ENCODE data around the gene CXXC5.
"Not testable (repeated sequence)": the region's sequence is repeated elsewhere in the genome, so short reads cannot be mapped to it uniquely, and the experiment has no call there.

CXXC5 gene

GRCh38 chr5:139710319-139711066 is 62.3 kb downstream of the CXXC5 start:
- DNase-seq (ENCODE audit: low spot score): peak; percentile 90

DNA sequence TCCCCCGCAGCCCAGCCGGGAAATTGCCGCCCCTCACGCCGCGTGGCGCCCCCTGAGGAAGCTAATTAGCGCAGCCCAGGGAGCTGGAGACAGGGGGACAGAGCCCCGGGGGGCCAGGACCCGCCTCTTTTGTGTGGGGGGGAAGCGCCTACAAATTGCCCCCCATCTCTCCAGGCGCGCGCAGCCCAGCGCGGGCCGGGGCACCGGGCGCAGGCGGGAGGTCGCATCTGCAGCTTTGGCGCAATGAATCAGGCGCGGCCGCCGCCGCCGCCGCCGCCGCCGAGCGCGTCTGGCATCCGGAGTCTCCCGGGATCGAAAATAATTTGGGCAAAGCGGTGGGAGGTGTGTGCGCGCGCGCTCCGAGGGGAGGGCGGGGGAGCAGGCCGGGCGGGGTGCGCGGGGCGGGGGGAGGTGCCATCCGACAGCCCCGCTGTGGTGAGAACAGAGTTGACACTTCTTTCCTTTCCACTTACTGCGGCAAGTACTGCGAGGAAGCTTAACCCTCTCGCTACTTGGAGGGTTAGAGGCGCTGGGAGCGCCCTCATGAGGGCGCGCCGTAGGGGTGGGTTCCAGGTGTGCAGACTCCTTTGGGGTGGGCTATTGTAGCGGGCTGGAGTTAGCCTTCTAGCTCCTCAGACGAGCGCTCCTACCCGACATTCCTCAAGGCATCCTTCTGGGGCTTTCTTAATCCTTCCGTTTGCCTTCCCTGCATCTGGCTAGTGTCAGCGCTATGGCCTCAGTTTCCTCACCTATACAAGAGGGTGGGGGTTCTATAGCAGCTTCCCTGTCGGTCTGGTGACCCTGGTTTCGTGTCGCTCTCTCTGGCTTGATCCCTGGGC is 63.1 kb downstream of the CXXC5 start:
- peak; percentile 78 for DNase-seq (ENCODE audit: low spot score)

GRCh38 chr5:139711906-139712224 is 63.7 kb downstream of the CXXC5 start:
- DNase-seq (ENCODE audit: low spot score): no peak

DNA sequence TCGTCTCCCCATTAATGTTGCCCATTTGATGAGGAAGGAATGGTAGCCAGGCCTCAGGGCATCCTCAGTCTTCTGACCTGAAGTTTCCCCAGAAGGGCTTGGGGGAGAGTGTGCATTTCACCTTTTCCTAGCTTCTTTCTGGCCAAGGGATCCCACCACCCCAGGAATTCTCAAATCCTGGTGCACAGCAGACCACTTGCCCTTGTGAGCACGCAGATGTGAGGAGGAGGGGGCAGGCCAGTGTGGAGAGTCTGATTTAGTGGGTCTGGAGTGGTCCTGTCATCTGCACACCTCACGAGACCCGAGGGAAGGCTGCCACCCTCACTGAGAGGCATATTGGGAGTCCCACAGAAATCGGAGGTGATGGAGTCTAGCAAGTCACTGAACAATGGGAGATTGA is 64.3 kb downstream of the CXXC5 start:
- no peak for DNase-seq (ENCODE audit: low spot score)

DNA sequence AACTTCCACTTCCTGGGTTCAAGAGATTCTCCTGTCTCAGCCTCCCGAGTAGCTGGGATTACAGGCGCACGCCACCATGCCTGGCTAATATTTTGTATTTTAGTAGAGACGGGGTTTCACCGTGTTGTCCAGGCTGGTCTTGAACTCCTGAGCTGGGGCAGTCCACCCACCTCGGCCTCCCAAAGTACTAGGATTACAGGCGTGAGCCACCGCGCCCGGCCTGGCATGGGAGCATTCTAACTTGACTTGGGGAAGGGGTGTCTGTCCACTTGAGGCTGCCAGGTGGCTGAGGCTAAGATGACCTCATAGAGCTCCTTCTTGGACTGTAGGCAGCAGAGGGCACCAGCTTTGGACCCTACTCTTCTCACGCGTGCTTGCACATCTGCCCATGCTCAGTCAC is 65.7 kb downstream of the CXXC5 start:
- not testable (repeated sequence) for DNase-seq (ENCODE audit: low spot score)

DNA sequence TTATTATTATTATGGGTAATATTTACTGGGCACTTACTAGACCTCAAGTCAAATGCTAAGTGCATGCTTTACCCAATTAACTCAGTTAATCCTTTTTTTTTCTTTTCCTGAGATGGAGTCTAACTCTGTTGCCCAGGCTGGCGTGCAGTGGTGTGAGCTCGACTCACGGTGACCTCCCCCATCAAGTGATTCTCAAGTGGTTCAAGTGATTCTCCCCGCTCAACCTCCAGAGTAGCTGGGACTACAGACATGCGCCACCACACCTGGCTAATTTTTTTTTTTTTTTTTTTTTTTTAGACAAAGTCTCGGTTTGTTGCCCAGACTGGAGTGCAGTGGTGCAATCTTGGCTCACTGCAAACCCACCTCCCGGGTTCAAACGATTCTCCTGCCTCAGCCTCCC is 69.1 kb downstream of the CXXC5 start:
- DNase-seq (ENCODE audit: low spot score): no peak

DNA sequence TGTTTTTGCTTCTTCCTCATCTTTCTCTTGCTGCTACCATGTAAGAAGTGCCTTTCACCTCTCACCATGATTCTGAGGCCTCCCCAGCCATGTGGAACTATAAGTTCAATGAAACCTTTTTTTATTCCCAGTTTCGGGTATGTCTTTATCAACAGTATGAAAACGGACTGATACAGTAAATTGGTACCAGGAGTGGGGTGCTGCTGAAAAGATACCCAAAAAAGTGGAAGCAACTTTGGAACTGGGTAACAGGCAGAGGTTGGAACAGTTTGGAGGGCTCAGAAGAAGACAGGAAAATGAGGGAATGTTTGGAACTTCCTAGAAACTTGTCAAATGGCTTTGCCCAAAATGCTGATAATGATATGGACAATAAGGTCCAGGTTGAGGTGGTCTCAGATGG is 70.3 kb downstream of the CXXC5 start:
- DNase-seq (ENCODE audit: low spot score): not testable (repeated sequence)

- DNase-seq (ENCODE audit: low spot score): not testable (repeated sequence)
Measured at GRCh38 chr5:139719970-139720369, 71.8 kb downstream of the CXXC5 start.

- no peak for DNase-seq (ENCODE audit: low spot score)
Measured at GRCh38 chr5:139723986-139724587, 75.9 kb downstream of the CXXC5 start.

- DNase-seq (ENCODE audit: low spot score): peak; percentile 96
Measured at GRCh38 chr5:139725073-139725830, 77.1 kb downstream of the CXXC5 start.

- no peak for DNase-seq (ENCODE audit: low spot score)
Measured at GRCh38 chr5:139726248-139726647, 78.1 kb downstream of the CXXC5 start.

DNA sequence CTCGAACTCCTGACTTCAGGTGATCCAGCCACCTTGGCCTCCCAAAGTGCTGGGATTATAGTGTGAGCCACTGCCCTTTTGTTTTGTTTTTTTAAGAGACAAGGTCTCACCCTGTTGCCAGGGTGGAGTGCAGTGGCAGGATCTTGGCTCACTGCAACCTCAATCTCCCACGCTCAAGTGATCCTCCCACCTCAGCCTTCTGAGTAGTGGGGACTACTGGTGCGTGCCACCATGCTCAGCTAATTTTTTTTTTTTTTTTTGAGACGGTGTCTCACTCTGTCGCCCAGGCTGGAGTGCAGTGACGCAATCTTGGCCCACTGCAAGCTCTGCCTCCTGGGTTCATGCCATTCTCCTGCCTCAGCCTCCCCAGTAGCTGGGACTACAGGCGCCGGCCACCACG is 79.5 kb downstream of the CXXC5 start:
- DNase-seq (ENCODE audit: low spot score): not testable (repeated sequence)

- no peak for DNase-seq (ENCODE audit: low spot score)
Measured at GRCh38 chr5:139731281-139731680, 83.1 kb downstream of the CXXC5 start.

DNA sequence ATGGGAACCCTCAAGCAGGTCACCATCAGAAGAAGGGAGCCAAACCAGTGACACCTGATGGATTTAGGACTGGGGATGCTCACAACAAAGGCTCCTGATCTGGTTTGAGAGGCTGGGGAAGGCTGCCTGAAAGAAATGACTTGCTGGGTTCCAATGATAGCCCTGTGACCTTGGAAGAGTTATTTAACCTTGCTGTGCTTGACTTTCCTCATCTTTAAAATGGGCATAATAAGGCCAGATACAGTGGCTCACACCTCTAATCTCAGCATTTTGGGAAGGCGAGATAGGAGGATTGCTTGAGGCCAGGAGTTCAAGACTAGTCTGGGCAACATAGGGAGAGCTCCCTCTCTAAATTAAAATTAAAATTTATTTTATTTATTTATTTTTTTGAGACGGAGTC is 83.9 kb downstream of the CXXC5 start:
- DNase-seq (ENCODE audit: low spot score): no peak

- DNase-seq (ENCODE audit: low spot score): no peak
Measured at GRCh38 chr5:139733010-139733688, 85.0 kb downstream of the CXXC5 start.

Measured in AG20443 (cell line).